Measurements from ENCODE around the gene PCYOX1L.

DNA sequence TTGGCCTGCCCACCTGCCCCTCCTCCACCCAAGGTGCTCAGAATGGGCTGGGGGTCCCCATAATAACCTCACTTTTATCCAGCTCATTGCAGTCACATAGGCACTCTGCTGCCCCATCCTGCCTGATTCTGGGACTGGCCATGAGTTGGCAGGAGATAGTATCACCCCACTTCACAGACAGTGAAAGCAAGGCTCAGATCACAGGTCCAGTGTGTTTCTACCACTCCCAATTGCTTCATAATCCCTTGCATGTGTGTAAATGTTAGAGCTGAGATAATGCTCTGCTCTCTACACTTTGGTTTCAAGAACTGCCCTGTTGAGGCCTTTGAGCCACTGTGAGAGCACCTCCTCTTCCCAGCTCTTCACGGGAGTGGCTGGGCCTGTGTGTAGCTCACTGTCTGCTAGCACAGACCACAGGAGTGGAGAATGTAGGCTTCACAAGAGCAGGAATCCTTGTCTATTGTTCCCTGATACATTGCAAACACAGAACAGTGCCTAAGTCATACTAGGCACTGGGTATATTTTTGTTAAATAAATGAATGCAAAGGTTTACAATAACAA is 8.4 kb downstream of the PCYOX1L start:
- no peak for TF ChIP-seq POLR2A (IDR thresholded peaks at IDR 0.05; ENCODE audit: low read length)
- TF ChIP-seq, protein P1, sequence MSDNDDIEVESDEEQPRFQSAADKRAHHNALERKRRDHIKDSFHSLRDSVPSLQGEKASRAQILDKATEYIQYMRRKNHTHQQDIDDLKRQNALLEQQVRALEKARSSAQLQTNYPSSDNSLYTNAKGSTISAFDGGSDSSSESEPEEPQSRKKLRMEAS (IDR thresholded peaks at IDR 0.05), result no peak
- TF ChIP-seq RCOR1 (IDR thresholded peaks at IDR 0.05; ENCODE audit: low read depth, low read length), result no peak
- no peak for TF ChIP-seq POLR2AphosphoS2 (conservative IDR thresholded peaks at IDR 0.05; ENCODE audit: low read length)
- no peak for TF ChIP-seq MAZ (IDR thresholded peaks at IDR 0.05; ENCODE audit: borderline replicate concordance, low read depth, low read length)
- TF ChIP-seq SMC3 (IDR thresholded peaks at IDR 0.05), result no peak
- TF ChIP-seq CTCF (IDR thresholded peaks at IDR 0.05), result no peak
- TF ChIP-seq KDM5A (IDR thresholded peaks at IDR 0.05), result no peak
- no peak for TF ChIP-seq MYC (IDR thresholded peaks at IDR 0.05; ENCODE audit: borderline replicate concordance, low read length)
- no peak for TF ChIP-seq PHF8 (IDR thresholded peaks at IDR 0.05; ENCODE audit: borderline replicate concordance, low read depth)
- no peak for TF ChIP-seq CHD2 (IDR thresholded peaks at IDR 0.05; ENCODE audit: low read length, partially characterized antibody)
- no peak for TF ChIP-seq CEBPB (IDR thresholded peaks at IDR 0.05)
- no peak for TF ChIP-seq RAD21 (conservative IDR thresholded peaks at IDR 0.05 in 1 of 2, IDR thresholded peaks at IDR 0.05 in 1 of 2)
